ENCODE data around the gene GBA3. TPM values are rescaled to one million over a fixed set of nuclear protein-coding genes. Genes with fewer than 3 reads are reported as not detected.

GBA3 gene
- total RNA-seq, 4 donors from 2014 or later, result 2.4 TPM; not detected in 3

- no peaks in the 10 kb centered on the region for H3K36me3 ChIP-seq
- no peaks in the 10 kb centered on the region for H3K27me3 ChIP-seq
- no peak for TF ChIP-seq POLR2A (IDR thresholded peaks at IDR 0.05)
- no peak for TF ChIP-seq CTCF (IDR thresholded peaks at IDR 0.05)
- H3K9me3 ChIP-seq, result no peaks in the 10 kb centered on the region
- intact Hi-C loops (cut with DNase I; ENCODE audit: low total_unique reads), result no loop called here
- DNase-seq, result no peak
- no peaks in the 10 kb centered on the region for H3K4me1 ChIP-seq
- no peak overlapping the region for H3K4me3 ChIP-seq
- H3K27ac ChIP-seq, result no peak overlapping the region
These were observed 16.2 kb downstream of the GBA3 start for GRCh38 chr4:22708961-22709360.

- Histone ChIP-seq H3K36me3 (no peaks in the 10 kb centered on the region), H3K9me3 (no peaks in the 10 kb centered on the region), H3K4me1 (no peaks in the 10 kb centered on the region), H3K4me3 (no peak overlapping the region), H3K27me3 (no peaks in the 10 kb centered on the region), H3K27ac (no peak overlapping the region)
- intact Hi-C loops (cut with DNase I; ENCODE audit: low total_unique reads), result no loop called here
- no peak for DNase-seq
- TF ChIP-seq CTCF (IDR thresholded peaks at IDR 0.05) (no peak), POLR2A (IDR thresholded peaks at IDR 0.05) (no peak)
These were observed 19.4 kb downstream of the GBA3 start for GRCh38 chr4:22712105-22712504.

DNA sequence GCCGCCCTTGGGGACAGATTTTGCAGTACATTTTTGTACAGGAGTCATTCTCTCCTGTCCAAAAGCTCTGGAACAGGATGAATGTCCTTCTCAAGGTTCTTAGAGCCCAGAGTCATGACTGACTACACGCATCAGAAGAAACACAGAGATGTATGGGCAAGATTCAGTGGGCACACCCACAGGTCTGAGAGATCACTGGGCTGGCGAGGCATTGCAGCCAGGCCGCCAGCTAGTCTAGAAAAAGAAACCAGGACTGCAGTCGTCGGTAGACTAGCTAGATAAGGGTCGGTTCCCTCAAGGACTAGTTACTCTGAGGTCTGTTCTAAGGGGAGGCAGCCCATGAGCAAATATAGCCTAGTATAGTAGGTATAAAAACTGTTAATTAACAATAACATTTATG is 19.8 kb downstream of the GBA3 start:
- Histone ChIP-seq H3K36me3 (no peaks in the 10 kb centered on the region), H3K4me3 (no peak overlapping the region), H3K27me3 (no peaks in the 10 kb centered on the region), H3K27ac (no peak overlapping the region), H3K4me1 (no peaks in the 10 kb centered on the region), H3K9me3 (no peaks in the 10 kb centered on the region)
- intact Hi-C loops (cut with DNase I; ENCODE audit: low total_unique reads), result no loop called here
- TF ChIP-seq POLR2A (IDR thresholded peaks at IDR 0.05) (no peak), CTCF (IDR thresholded peaks at IDR 0.05) (no peak)
- DNase-seq, result no peak

DNA sequence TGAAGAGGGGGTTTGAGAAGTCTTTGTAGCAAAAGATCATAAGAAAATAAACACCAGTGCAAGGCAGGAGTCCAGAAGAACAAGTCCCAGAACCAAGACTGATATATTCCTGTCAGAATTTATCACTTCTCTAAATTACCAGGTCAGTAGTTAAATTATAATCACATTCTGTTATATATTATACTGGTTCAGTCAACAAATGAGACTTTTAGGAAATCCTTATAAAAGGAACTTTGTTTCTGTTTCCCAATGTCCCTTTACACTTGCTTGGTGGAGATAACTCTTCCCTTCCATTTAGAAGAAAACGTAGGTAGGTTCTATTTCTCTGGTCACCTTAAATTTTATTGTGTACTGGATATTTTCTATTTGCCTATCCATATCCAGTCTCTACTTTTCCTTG is 21.1 kb downstream of the GBA3 start:
- no peak for TF ChIP-seq POLR2A (IDR thresholded peaks at IDR 0.05)
- TF ChIP-seq CTCF (IDR thresholded peaks at IDR 0.05), result no peak
- no peaks in the 10 kb centered on the region for H3K9me3 ChIP-seq
- H3K4me3 ChIP-seq, result no peak overlapping the region
- no peaks in the 10 kb centered on the region for H3K27me3 ChIP-seq
- DNase-seq, result no peak
- no peaks in the 10 kb centered on the region for H3K36me3 ChIP-seq
- no peaks in the 10 kb centered on the region for H3K4me1 ChIP-seq
- H3K27ac ChIP-seq, result no peak overlapping the region
- intact Hi-C loops (cut with DNase I; ENCODE audit: low total_unique reads), result no loop called here

DNA sequence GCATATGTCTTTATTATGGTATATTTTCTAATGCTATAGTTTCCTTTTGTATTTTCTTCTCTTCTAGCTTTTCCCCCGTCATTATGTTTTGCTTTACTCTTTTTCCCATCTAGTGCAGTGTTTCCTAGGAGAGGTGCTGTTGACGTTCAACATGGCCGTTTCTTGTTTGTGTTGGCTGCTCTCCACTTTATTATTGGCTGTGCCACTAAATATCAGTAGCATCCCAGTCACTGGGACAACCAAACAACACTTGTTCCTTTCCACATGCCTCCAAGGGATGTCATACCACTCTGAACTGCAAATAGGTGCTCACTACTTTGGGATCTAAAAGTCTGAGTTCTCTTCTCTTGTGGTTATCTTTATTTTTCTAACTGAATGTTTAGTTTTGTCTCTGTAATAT is 26.5 kb downstream of the GBA3 start:
- TF ChIP-seq CTCF (IDR thresholded peaks at IDR 0.05) (no peak), POLR2A (IDR thresholded peaks at IDR 0.05) (no peak)
- no peaks in the 10 kb centered on the region for H3K4me1 ChIP-seq
- H3K27me3 ChIP-seq, result no peaks in the 10 kb centered on the region
- H3K4me3 ChIP-seq, result no peak overlapping the region
- H3K36me3 ChIP-seq, result no peaks in the 10 kb centered on the region
- no peak overlapping the region for H3K27ac ChIP-seq
- intact Hi-C loops (cut with DNase I; ENCODE audit: low total_unique reads), result no loop called here
- DNase-seq, result no peak
- H3K9me3 ChIP-seq, result no peaks in the 10 kb centered on the region

All from uterus (tissue), 4 donors.